SU-DHL-6 (cell line): ENCODE results near the gene GDI1.

Experiments
- H2AFZ ChIP-seq: fragments of 200-600 bp; sonication (generic); 2 replicates; pipeline ENCODE4 v1.6.1; 2014; ENCODE audit warnings: low read depth, mild to moderate bottlenecking, moderate library complexity, mixed read lengths, antibody characterized with exemption, low read length; ENCODE audit not compliant: severe bottlenecking
- H3F3A ChIP-seq: fragments of 200-600 bp; shearing (Covaris generic); 2 replicates; pipeline ENCODE4 v1.6.0; 2016; ENCODE audit warnings: antibody characterized with exemption, mild to moderate bottlenecking; ENCODE audit not compliant: insufficient read depth
- H3K27ac ChIP-seq: fragments of 200-600 bp; sonication (generic); 2 replicates; pipeline ENCODE4 v1.5.1; 2016; ENCODE audit warnings: low read depth, mild to moderate bottlenecking, low read length, moderate library complexity, mixed read lengths
- H3K27me3 ChIP-seq: fragments of 200-600 bp; sonication (generic), shearing (Covaris generic); 2 replicates; pipeline ENCODE4 v1.6.0; 2014; ENCODE audit warnings: mild to moderate bottlenecking, low read length
- H3K36me3 ChIP-seq: fragments of 200-600 bp; sonication (generic); 2 replicates; pipeline ENCODE4 v1.6.1; 2014; ENCODE audit warnings: mild to moderate bottlenecking, low read length, mixed read lengths
- H3K4me2 ChIP-seq: fragments of 300-600, 200-600 bp; shearing (Covaris generic), sonication (generic); 2 replicates; pipeline ENCODE4 v1.6.0; 2014; ENCODE audit warnings: low read length, low read depth, mild to moderate bottlenecking; ENCODE audit not compliant: poor library complexity, severe bottlenecking
- H3K4me3 ChIP-seq: fragments of 200-600 bp; sonication (generic); 2 replicates; pipeline ENCODE4 v1.5.1; 2014; ENCODE audit warnings: antibody characterized with exemption, low read length, mild to moderate bottlenecking, mixed read lengths; ENCODE audit not compliant: insufficient read depth, poor library complexity, severe bottlenecking
- H3K79me2 ChIP-seq: fragments of 200-600 bp; sonication (generic); 2 replicates; pipeline ENCODE4 v1.6.1; 2014; ENCODE audit warnings: mild to moderate bottlenecking, low read length, moderate library complexity; ENCODE audit not compliant: insufficient read depth
- H3K9ac ChIP-seq: fragments of 200-600 bp; sonication (generic); 2 replicates; pipeline ENCODE4 v1.7.0; 2014; ENCODE audit warnings: mild to moderate bottlenecking, low read length
- H3K9me2 ChIP-seq: fragments of 200-600 bp; sonication (generic); replicated peaks from 2 replicates; pipeline ENCODE4 v1.6.1; 2014; ENCODE audit warnings: low read length; ENCODE audit not compliant: insufficient read depth
- H3K9me3 ChIP-seq: fragments of 200-600 bp; sonication (generic); 2 replicates; pipeline ENCODE4 v1.6.1; 2014; ENCODE audit warnings: low read length, mixed read lengths; ENCODE audit not compliant: insufficient read depth
- H4K20me1 ChIP-seq: fragments of 200-600 bp; sonication (generic); 2 replicates; pipeline ENCODE4 v1.6.1; 2014; ENCODE audit warnings: low read depth, mild to moderate bottlenecking, antibody characterized with exemption, low read length, moderate library complexity, mixed read lengths
- CTCF ChIP-seq: fragments of 200-600 bp; sonication (generic); IDR thresholded peaks from one replicate; pipeline ENCODE4 v1.5.1; 2017; ENCODE audit warnings: antibody characterized with exemption, mild to moderate bottlenecking, low read length, moderate library complexity; ENCODE audit not compliant: insufficient read depth, poor library complexity, severe bottlenecking
- EZH2phosphoT487 ChIP-seq: fragments of 200-600 bp; sonication (generic), shearing (Covaris generic); conservative IDR thresholded peaks from 2 replicates; pipeline ENCODE4 v1.6.1; 2018; ENCODE audit warnings: mild to moderate bottlenecking, antibody characterized with exemption, low read length, moderate library complexity, mixed read lengths

The GDI1 gene

DNA sequence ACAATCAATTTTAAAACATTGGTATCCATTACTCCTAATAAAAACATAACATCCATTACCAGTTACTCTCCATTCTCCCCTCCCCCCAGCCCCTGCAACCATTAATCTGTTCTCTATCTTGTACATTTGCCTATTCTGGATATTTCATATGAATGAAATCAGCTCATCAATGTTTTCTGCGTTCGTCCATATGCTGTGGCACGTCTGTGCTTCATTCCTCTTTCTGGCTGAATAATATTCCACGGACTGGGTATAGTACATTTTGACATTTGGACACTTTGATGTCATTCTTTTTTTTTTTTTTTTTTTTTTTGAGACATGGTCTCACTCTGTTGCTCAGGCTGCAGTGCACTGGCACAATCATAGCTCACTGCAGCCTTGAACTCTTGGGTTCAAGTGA is 33.1 kb upstream of the GDI1 start:
- Histone ChIP-seq H3K9me3 (no peaks in the 10 kb centered on the region), H4K20me1 (no peaks in the 10 kb centered on the region; the same call in 1 of the 2 replicates), H3F3A (peaks cover 39% of the 10 kb centered on the region), H3K9ac (no peak overlapping the region), H3K27ac (no peak overlapping the region), H3K36me3 (peaks cover 11% of the 10 kb centered on the region), H3K27me3 (no peaks in the 10 kb centered on the region), H2AFZ (no peak overlapping the region), H3K9me2 (no peaks in the 10 kb centered on the region), H3K4me2 (no peak overlapping the region), H3K4me3 (no peak overlapping the region), H3K79me2 (peaks cover 6% of the 10 kb centered on the region; the same call in 1 of the 2 replicates)
- TF ChIP-seq EZH2phosphoT487 (no peak), CTCF (no peak)

DNA sequence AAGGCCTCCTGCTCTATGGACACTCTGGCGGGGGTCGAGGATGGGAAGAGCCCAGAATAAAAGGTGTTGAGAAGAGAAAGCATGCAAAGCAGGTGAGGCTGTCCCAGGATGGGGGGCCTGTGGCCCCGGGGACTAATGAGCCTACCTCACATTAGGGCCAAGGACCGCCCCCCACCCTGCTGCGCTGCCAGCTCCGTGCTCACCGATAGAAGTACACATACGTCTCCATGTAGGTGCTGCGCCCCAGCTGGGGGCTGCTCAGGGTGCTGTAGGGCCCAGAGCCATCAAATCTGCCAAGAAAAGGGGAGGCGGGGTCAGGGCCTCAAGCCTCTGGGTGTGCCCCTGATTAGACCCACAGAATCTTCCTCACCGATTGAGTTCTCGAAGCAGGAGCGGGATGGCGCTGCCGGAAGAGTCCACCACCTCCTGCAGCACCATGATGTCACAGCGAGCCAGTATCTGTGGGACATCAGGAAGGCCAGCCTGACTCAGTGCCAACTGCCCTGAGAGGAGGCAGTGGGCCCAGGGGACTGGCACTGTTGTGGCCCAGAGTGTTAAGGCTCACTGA is 32.2 kb upstream of the GDI1 start:
- H3K9me3 ChIP-seq, result no peaks in the 10 kb centered on the region
- peaks cover 31% of the 10 kb centered on the region for H3F3A ChIP-seq
- no peak overlapping the region for H3K9ac ChIP-seq
- no peak overlapping the region for H3K27ac ChIP-seq
- peaks cover 3% of the 10 kb centered on the region; the same call in 1 of the 2 replicates for H3K36me3 ChIP-seq
- no peaks in the 10 kb centered on the region for H3K79me2 ChIP-seq
- H4K20me1 ChIP-seq, result no peaks in the 10 kb centered on the region
- no peak overlapping the region for H3K4me3 ChIP-seq
- no peaks in the 10 kb centered on the region for H3K9me2 ChIP-seq
- no peaks in the 10 kb centered on the region for H3K27me3 ChIP-seq
- H3K4me2 ChIP-seq, result no peak overlapping the region
- H2AFZ ChIP-seq, result no peak overlapping the region
- TF ChIP-seq EZH2phosphoT487, result no peak
- no peak for TF ChIP-seq CTCF

DNA sequence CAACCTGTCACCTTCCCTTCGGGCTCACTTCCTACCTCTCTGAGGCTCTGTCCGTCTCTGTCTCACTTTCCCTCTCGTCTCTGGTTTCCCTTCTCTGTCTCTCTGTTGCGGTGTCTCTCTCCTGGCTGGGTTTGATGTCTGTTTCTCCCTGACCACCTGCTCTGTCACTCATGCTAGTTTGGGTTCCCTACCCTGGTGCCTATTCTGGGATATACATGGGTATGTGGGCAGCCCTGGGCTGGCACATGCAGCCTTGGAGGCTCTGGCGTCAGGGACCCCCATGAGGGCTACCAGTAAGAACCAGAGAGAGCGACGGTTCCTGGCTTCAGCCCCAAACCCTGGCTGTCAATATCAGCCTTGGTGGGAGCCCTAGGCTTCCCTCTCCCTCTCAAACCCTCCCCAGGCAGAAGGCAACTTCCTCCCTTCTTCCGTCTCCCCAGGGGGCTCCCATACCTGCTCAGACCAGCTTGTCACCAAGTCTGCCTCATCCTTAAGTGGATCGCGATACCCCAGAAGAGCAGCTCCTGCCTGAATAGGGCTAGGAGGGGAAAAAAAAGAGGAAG is 28.2 kb upstream of the GDI1 start:
- no peak overlapping the region for H3K4me2 ChIP-seq
- no peaks in the 10 kb centered on the region for H4K20me1 ChIP-seq
- H3K36me3 ChIP-seq, result no peaks in the 10 kb centered on the region
- TF ChIP-seq CTCF, result no peak
- no peak for TF ChIP-seq EZH2phosphoT487
- H3K4me3 ChIP-seq, result no peak overlapping the region
- no peaks in the 10 kb centered on the region for H3K79me2 ChIP-seq
- no peaks in the 10 kb centered on the region for H3K9me3 ChIP-seq
- no peaks in the 10 kb centered on the region for H3K9me2 ChIP-seq
- H2AFZ ChIP-seq, result no peak overlapping the region
- no peak overlapping the region for H3K9ac ChIP-seq
- no peaks in the 10 kb centered on the region for H3K27me3 ChIP-seq
- 0 out of 2 replicates have a peak, but pooled peaks cover 6% of the 10 kb centered on the region for H3F3A ChIP-seq
- H3K27ac ChIP-seq, result no peak overlapping the region
